Suprapubic skin (tissue), 4 donors: Measurements from ENCODE around the gene MIGA1.

Experiments
- POLR2A ChIP-seq, 2 donors: fragments of 450-650 bp; IDR thresholded peaks; one replicate each; pipeline ENCODE4 v1.6.1; 2017; ENCODE audit warnings: antibody characterized with exemption in 2 of 2, mild to moderate bottlenecking in 2 of 2, moderate library complexity in 2 of 2
- POLR2AphosphoS5 ChIP-seq, 3 donors: sonication (generic); formaldehyde crosslinking; IDR thresholded peaks; one replicate each; pipeline ENCODE4 v1.6.1; 2017; ENCODE audit warnings: antibody characterized with exemption in 3 of 3
- TF ChIP-seq, protein P1 (sequence below), 2 donors: fragments of 200-600 bp in 1 of 2; fragments of 450-650 bp in 1 of 2; sonication (generic) in 1 of 2; IDR thresholded peaks; one replicate each; pipeline ENCODE4 v1.5.1; 2016 to 2019; ENCODE audit warnings: antibody characterized with exemption in 2 of 2, mild to moderate bottlenecking in 1 of 2, moderate library complexity in 1 of 2

DNA sequence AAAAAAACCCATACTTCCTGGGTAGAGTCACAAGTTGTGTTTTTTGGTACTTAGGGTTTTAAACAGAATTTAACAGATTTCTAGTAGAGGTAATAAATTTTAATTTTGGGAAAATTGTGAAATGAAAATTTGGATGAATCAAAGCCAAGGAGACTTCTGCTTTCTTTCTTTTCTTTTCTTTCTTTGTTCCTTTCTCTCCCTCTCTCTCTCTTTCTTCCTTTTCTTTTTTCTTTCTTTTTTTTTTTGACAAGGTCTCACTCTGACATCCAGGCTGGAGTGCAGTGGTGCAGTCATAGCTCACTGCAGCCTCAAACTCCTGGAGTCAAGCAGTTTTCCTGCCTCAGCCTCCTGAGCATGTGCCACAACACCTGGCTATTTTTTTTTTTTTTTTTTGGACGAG, 62.1 kb downstream of the MIGA1 start:
- TF ChIP-seq POLR2AphosphoS5 (IDR thresholded peaks at IDR 0.05) (no peak), POLR2A (IDR thresholded peaks at IDR 0.05) (no peak)
- TF ChIP-seq, protein P1, sequence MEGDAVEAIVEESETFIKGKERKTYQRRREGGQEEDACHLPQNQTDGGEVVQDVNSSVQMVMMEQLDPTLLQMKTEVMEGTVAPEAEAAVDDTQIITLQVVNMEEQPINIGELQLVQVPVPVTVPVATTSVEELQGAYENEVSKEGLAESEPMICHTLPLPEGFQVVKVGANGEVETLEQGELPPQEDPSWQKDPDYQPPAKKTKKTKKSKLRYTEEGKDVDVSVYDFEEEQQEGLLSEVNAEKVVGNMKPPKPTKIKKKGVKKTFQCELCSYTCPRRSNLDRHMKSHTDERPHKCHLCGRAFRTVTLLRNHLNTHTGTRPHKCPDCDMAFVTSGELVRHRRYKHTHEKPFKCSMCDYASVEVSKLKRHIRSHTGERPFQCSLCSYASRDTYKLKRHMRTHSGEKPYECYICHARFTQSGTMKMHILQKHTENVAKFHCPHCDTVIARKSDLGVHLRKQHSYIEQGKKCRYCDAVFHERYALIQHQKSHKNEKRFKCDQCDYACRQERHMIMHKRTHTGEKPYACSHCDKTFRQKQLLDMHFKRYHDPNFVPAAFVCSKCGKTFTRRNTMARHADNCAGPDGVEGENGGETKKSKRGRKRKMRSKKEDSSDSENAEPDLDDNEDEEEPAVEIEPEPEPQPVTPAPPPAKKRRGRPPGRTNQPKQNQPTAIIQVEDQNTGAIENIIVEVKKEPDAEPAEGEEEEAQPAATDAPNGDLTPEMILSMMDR (IDR thresholded peaks at IDR 0.05): no peak
